K562 (cell line): ENCODE data around the gene YPEL5.

Experiments
- BHLHE40 ChIP-seq: IDR thresholded peaks from 2 replicates; pipeline ENCODE4 v1.6.1; 2011; ENCODE audit warnings: low read length, improper control_type of control experiment
- CREB1 ChIP-seq, 2 experiments: sonication (generic) in 1 of 2; formaldehyde crosslinking in 1 of 2; IDR thresholded peaks; 2 replicates each; pipeline versions ENCODE4 v1.6.1 to v1.8.0; 2012 to 2022; ENCODE audit warnings: inconsistent platforms in 1 of 2, mild to moderate bottlenecking in 1 of 2, missing genetic modification reagents in 1 of 2, moderate library complexity in 1 of 2
- EGR1 ChIP-seq: fragments of 450-650 bp; conservative IDR thresholded peaks from 2 replicates; pipeline ENCODE4 v1.6.1; 2017; ENCODE audit warnings: mild to moderate bottlenecking
- MCM7 ChIP-seq, 2 experiments: fragments of 450-650 bp; IDR thresholded peaks; 2 replicates each; pipeline ENCODE4 v1.6.1; 2016 to 2018
- NRF1 ChIP-seq, 2 experiments: fragments of 450-650 bp; IDR thresholded peaks in 1 of 2; conservative IDR thresholded peaks in 1 of 2; 2 replicates each; pipeline ENCODE4 v1.6.1; 2014; ENCODE audit warnings: mild to moderate bottlenecking in 2 of 2
- POLR2G ChIP-seq: fragments of 200-400 bp; formaldehyde crosslinking; IDR thresholded peaks from 2 replicates; pipeline ENCODE4 v1.6.1; 2017; ENCODE audit warnings: low read depth, mild to moderate bottlenecking, antibody characterized with exemption, low read length, moderate library complexity
- RFX1 ChIP-seq: fragments of 450-650 bp; IDR thresholded peaks from 2 replicates; pipeline ENCODE4 v1.6.1; 2016; ENCODE audit warnings: mild to moderate bottlenecking, moderate library complexity
- ZBTB33 ChIP-seq: sonication (generic); formaldehyde crosslinking; IDR thresholded peaks from 2 replicates; pipeline ENCODE4 v1.8.1; 2023; ENCODE audit warnings: mild to moderate bottlenecking, missing genetic modification reagents

DNA sequence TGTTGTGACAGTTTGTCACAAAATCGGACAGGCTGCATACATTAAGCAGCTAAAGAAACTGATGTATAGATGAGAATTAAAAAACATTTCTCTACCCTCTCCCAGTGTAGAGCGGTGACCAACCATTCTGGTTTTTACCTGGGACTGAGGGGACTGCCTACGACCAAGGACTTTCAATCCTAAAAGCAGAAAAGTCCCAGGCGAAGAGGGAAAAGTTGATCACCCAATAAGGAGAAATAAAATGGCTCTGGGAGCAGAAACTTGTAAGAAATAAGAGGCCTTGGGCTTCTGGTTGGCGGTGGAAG is 30.9 kb upstream of the YPEL5 start:
- TF ChIP-seq NRF1 (conservative IDR thresholded peaks at IDR 0.05 in 1 of 2, IDR thresholded peaks at IDR 0.05 in 1 of 2) (no peak), CREB1 (IDR thresholded peaks at IDR 0.05) (no peak), CREB1 (CRISPR knock-in tag; IDR thresholded peaks at IDR 0.05) (no peak), EGR1 (no peak), RFX1 (no peak), BHLHE40 (no peak), MCM7 (IDR thresholded peaks at IDR 0.05) (no peak), POLR2G (no peak), ZBTB33 (CRISPR knock-in tag) (no peak)
